Testis (tissue), 5 donors: ENCODE measurements around the gene EEIG1. TPM values are rescaled to one million over a fixed set of nuclear protein-coding genes. Genes with fewer than 3 reads are reported as not detected.
A peak's percentile ranks its signal among the peaks of the same experiment; 100 is the strongest.

Experiments
- DNase-seq: peaks from one replicate; pipeline ENCODE4 v3.0.0-alpha.2; 2019
- H3K27ac ChIP-seq, 2 donors: fragments of 200-600 bp; sonication (generic); one replicate each; pipeline ENCODE4 v1.5.1; 2019
- H3K27me3 ChIP-seq: fragments of 200-600 bp; sonication (generic); one replicate; pipeline ENCODE4 v1.5.1; 2019
- H3K36me3 ChIP-seq: fragments of 200-600 bp; sonication (generic); one replicate; pipeline ENCODE4 v1.5.1; 2017; ENCODE audit warnings: low read depth; ENCODE audit errors: missing control alignments
- H3K4me1 ChIP-seq: fragments of 200-600 bp; sonication (generic); one replicate; pipeline ENCODE4 v1.5.1; 2019
- H3K4me3 ChIP-seq, 2 donors: fragments of 200-600 bp; sonication (generic); one replicate each; pipeline ENCODE4 v1.5.1; 2017 to 2019
- H3K9me3 ChIP-seq: fragments of 200-600 bp; sonication (generic); one replicate; pipeline ENCODE4 v1.5.1; 2017
- POLR2A ChIP-seq: fragments of 450-650 bp; IDR thresholded peaks from one replicate; pipeline ENCODE4 v1.6.1; 2017; ENCODE audit warnings: antibody characterized with exemption, mild to moderate bottlenecking, moderate library complexity
- WGBS, 2 donors: methylation state at CpG; one replicate each; pipeline ENCODE4 v1.1.5; 2018; 5-methylcytosine and 5-hydroxymethylcytosine counted together
- intact Hi-C: fragments of 100-400 bp; cut with DNase I; formaldehyde crosslinking; loops from one replicate; pipeline ENCODE4 v1.15.1; 2023; ENCODE audit warnings: low total_unique reads
- long read RNA-seq, 2 donors: transcript quantifications; one replicate each; lab custom pipeline, GENCODE V29; 2026
- polyA plus RNA-seq: library from polyadenylated mRNA; stranded (reverse); fragments of 350-450 nt; fragmentation: Illumina TruSeq; extraction: RNeasy Lipid Tissue Mini Kit (QIAGEN cat#74804); gene quantifications from one replicate; pipeline ENCODE4 v1.2.3, GENCODE V29; 2014; ENCODE audit warnings: low read depth, low replicate concordance; ENCODE audit not compliant: insufficient read depth
- total RNA-seq, 2 donors: library from RNA; depleted of rRNA; stranded (reverse); fragments of >200 nt; gene quantifications; one replicate each; pipeline ENCODE4 v1.2.3, GENCODE V29; 2016
- TF ChIP-seq, protein P1 (sequence below), 3 experiments: fragments of 450-650 bp in 2 of 3; fragments of 200-600 bp in 1 of 3; sonication (generic) in 1 of 3; IDR thresholded peaks; one replicate each; pipeline ENCODE4 v1.5.1; 2016 to 2019; ENCODE audit warnings: antibody characterized with exemption in 3 of 3, mild to moderate bottlenecking in 2 of 3, moderate library complexity in 1 of 3

Gene EEIG1
- total RNA-seq (100 to 1,000 TPM; 119 to 129 TPM), polyA plus RNA-seq (75.7 TPM)
- long read RNA-seq, donor 1, full-length matches to known transcripts: 10 of 10 reads
- long read RNA-seq, donor 1, partial matches to known transcripts: 0 of 10 reads
- long read RNA-seq, donor 1, other reads (novel, unspliced or antisense): 0 of 10 reads
- long read RNA-seq, donor 2, full-length matches to known transcripts: 7 of 14 reads
- long read RNA-seq, donor 2, partial matches to known transcripts: 7 of 14 reads
- long read RNA-seq, donor 2, other reads (novel, unspliced or antisense): 0 of 14 reads

DNA sequence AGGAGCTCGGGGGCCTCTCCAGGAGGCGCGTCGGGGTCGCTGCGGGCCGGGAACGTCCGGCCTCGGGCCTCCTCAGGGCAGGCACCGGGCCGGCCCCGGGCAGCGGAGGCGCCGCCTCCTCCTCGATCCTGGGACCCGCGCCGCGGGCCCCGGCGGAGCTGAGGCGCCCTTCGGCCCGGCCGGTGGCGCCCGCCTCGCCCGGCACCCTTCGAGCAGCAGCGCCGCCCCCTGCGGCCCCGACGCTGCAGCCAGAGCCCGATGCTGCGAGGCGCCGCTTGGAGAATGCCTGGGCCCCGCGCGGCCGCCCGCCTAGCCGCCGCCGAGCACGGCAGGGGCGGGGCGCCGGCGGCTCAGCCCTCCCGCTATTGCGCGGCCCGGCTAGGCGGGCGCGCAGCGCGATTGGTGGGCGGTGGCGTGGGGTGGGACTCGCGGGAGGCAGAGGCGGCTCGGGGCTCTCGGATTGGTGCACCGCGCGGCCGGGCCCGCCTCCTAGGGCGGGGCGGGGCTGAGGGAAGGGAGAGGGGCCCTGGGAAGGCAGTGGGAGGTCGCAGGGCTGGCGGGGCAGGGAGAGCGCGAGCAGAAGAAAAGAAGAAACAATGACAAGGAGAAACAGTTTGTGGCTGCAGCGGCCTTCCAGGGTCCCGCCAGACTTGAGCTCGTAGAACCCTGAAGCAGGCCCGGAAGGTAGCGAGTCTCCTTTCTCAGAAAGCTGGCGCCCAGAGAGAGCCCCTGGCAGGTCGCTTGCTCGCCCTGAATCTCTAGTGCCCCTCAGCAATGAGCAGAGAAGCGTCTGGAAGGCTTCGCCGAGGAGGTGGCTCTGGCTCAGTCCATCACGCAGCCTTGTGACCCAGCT lies at the start of gene EEIG1:
Gene EEIG1 (minus strand): TSS at position 284 of the 853 bp plus-strand sequence. CDS start 852 bp downstream, outside the sequence.
- peak; percentile 97 for DNase-seq
- Histone ChIP-seq H3K27ac (peak within 1 kb of the TSS; percentile 81 to 92), H3K9me3 (no peaks in the 10 kb centered on the region), H3K27me3 (no peaks in the 10 kb centered on the region), H3K4me3 (peak within 1 kb of the TSS; percentile 88 to 89), H3K4me1 (peaks cover 36% of the 10 kb centered on the region), H3K36me3 (no peaks in the 10 kb centered on the region)
- TF ChIP-seq, protein P1, sequence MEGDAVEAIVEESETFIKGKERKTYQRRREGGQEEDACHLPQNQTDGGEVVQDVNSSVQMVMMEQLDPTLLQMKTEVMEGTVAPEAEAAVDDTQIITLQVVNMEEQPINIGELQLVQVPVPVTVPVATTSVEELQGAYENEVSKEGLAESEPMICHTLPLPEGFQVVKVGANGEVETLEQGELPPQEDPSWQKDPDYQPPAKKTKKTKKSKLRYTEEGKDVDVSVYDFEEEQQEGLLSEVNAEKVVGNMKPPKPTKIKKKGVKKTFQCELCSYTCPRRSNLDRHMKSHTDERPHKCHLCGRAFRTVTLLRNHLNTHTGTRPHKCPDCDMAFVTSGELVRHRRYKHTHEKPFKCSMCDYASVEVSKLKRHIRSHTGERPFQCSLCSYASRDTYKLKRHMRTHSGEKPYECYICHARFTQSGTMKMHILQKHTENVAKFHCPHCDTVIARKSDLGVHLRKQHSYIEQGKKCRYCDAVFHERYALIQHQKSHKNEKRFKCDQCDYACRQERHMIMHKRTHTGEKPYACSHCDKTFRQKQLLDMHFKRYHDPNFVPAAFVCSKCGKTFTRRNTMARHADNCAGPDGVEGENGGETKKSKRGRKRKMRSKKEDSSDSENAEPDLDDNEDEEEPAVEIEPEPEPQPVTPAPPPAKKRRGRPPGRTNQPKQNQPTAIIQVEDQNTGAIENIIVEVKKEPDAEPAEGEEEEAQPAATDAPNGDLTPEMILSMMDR (IDR thresholded peaks at IDR 0.05): no peak
- no peak for TF ChIP-seq POLR2A
- intact Hi-C loops: no loop called here
- WGBS, 2 donors: 0% methylated on average over 36 to 60 of the region's 93 CpGs

DNA sequence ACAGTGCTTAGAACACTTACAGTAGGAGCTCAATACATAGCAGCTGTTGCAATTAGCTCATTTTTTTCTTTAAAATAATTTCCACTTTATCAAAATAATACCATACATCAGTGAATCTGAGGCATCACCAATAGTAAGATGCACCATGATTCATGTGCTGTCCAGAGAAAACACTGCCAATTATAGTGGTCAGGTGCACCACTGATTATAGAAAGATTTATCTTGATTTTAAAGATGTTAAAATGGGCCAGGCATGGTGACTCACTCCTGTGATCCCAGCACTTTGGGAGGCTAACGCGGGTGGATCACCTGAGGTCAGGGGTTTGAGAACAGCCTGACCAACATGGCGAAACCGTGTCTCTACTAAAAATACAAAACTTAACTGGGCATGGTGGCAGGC lies 46.9 kb upstream of the EEIG1 start:
- Histone ChIP-seq H3K4me1 (peaks cover 4% of the 10 kb centered on the region), H3K27ac (no peak overlapping the region), H3K9me3 (no peaks in the 10 kb centered on the region), H3K36me3 (no peaks in the 10 kb centered on the region), H3K4me3 (no peak overlapping the region), H3K27me3 (no peaks in the 10 kb centered on the region)
- TF ChIP-seq, protein P1 (IDR thresholded peaks at IDR 0.05): no peak
- no peak for TF ChIP-seq POLR2A
- intact Hi-C loops: no loop called here
- no peak for DNase-seq
- 95% methylated on average over 4 of the region's 4 CpGs for WGBS, 2 donors

GRCh38 chr9:128026773-128027541 lies 46.2 kb upstream of the EEIG1 start:
- DNase-seq: no peak
- Histone ChIP-seq H3K27me3 (no peaks in the 10 kb centered on the region), H3K4me1 (peaks cover 4% of the 10 kb centered on the region), H3K36me3 (no peaks in the 10 kb centered on the region), H3K27ac (peak overlapping the region in 1 of 2 donors; percentile 27), H3K9me3 (no peaks in the 10 kb centered on the region), H3K4me3 (no peak overlapping the region)
- TF ChIP-seq, protein P1 (IDR thresholded peaks at IDR 0.05): no peak
- TF ChIP-seq POLR2A: no peak
- intact Hi-C loops: no loop called here
- 73 to 74% methylated on average over 11 of the region's 11 CpGs for WGBS, 2 donors

DNA sequence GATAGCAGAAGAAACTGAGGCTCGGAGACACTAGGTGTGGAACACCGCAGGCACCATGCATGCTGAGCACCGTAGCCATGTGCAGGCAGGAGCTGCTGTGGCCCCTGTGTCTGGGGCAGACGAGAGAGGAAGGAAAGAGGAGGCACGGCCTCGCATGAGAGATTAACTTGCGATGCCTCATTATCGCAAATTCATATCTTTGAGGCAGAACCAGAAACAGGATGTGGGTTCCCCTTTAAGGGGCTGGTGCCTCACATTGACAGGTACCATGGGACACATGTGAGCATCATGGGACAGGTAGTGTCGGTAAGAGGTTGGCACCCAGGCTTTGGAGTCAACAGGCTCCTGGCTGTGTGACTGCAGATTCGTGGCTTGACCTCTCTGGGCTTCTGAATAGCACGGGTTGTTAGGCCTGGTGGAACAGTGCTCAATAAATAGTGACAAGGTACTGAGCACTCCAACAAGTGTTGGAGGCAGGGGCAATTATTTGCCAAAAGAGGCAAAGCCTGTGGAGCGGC lies 45.5 kb upstream of the EEIG1 start:
- Histone ChIP-seq H3K27me3 (no peaks in the 10 kb centered on the region), H3K36me3 (no peaks in the 10 kb centered on the region), H3K9me3 (no peaks in the 10 kb centered on the region), H3K27ac (no peak overlapping the region), H3K4me3 (no peak overlapping the region), H3K4me1 (peaks cover 4% of the 10 kb centered on the region)
- intact Hi-C loops: no loop called here
- WGBS, 2 donors: 90 to 99% methylated on average over 9 to 12 of the region's 12 CpGs
- no peak for DNase-seq
- TF ChIP-seq, protein P1 (IDR thresholded peaks at IDR 0.05): no peak
- TF ChIP-seq POLR2A: no peak
